Activated CD8-positive, alpha-beta T cell treated with anti-CD3 and anti-CD28 coated beads for 36 hours (primary cell): ENCODE data around the gene CXXC5. TPM values are rescaled to one million over a fixed set of nuclear protein-coding genes. Genes with fewer than 3 reads are reported as not detected.
A peak's percentile ranks its signal among the peaks of the same experiment; 100 is the strongest.

Experiments used
- ATAC-seq: fragments of 200-7000 bp; cut with Tn5 transposase; one replicate; pipeline ENCODE4 v1.10.0; 2021; ENCODE audit warnings: mild to moderate bottlenecking, moderate library complexity
- CTCF ChIA-PET: fragments of 350-600 bp; sonication (Branson Sonifier 250); formaldehyde crosslinking; loops from one replicate; lab custom pipeline; 2021; ENCODE audit warnings: antibody characterized with exemption; lab: Charles Lee
- POLR2A ChIA-PET: fragments of 350-600 bp; sonication (Branson Sonifier 250); formaldehyde crosslinking; loops from one replicate; lab custom pipeline; 2021; ENCODE audit warnings: antibody characterized with exemption; lab: Charles Lee
- DNase-seq: peaks from one replicate; pipeline ENCODE4 v3.0.0-alpha.2; 2020
- H3K27ac Mint-ChIP-seq: one replicate; pipeline ENCODE4 v1.8.0; 2021; ENCODE audit warnings: mild to moderate bottlenecking, mixed read lengths
- H3K27me3 Mint-ChIP-seq: one replicate; pipeline ENCODE4 v1.8.0; 2021; ENCODE audit warnings: mixed read lengths
- H3K36me3 Mint-ChIP-seq: one replicate; pipeline ENCODE4 v1.8.0; 2021; ENCODE audit warnings: low read depth, mixed read lengths
- H3K4me1 Mint-ChIP-seq: one replicate; pipeline ENCODE4 v1.8.0; 2021; ENCODE audit warnings: low read depth, mixed read lengths
- H3K4me3 Mint-ChIP-seq: one replicate; pipeline ENCODE4 v1.8.0; 2021; ENCODE audit warnings: mild to moderate bottlenecking, moderate library complexity, mixed read lengths
- H3K9me3 Mint-ChIP-seq: one replicate; pipeline ENCODE4 v1.8.0; 2021; ENCODE audit warnings: mixed read lengths
- intact Hi-C: fragments of 100-400 bp; cut with micrococcal nuclease; formaldehyde crosslinking; loops from one replicate; pipeline ENCODE4 v1.10.0; 2022
- total RNA-seq, 2 experiments: library from RNA; stranded (reverse); gene quantifications; one replicate each; pipeline ENCODE4 v1.2.3, GENCODE V29; 2021
- TF ChIP-seq, protein P1 (sequence below): fragments of 200-600 bp; IDR thresholded peaks from one replicate; pipeline ENCODE4 v1.8.0; 2022; ENCODE audit warnings: antibody characterized with exemption, mild to moderate bottlenecking

The CXXC5 gene
- total RNA-seq, 2 experiments from 2014 or later = 3.5 to 4.3 TPM

DNA sequence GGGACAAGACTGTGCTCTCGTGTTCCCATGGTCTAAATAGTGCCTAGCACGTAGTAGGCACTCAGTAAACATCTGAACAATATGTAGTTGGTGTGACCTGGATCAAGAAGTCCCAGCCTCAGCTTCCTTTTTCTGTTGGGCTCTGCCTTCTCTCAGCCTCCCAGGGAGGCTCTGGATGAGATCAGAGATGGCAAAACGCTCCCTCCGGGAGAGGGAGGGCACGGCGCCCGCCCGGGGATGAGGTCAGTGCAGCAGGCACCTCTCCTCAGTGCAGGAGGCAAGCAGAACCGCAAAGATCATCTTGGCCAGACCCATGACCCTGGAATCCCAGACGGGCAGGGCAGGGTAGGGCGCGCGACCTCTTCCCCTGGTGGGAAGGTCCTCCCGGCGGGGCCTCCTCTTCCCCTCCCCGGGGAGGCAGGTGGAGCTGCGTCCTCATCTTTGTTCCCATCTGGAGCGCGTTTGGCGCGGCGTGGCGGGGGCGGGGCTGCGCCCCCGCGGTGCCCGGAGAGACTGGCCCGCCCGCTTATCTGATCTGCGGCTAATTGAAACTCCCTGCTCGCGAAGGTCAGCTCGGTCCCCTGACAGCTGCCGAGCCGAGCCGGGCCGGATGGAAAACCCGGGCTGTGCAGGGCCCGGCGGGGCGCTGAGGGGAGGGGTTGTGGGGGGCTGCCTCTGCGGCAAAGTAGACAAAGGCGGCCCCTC is 60.9 kb downstream of the CXXC5 start:
- ATAC-seq (no peak), DNase-seq (no peak)
- POLR2A ChIA-PET = interaction anchor here (0.5 to 3.7 kb wide), 3 partner anchors 9 to 145 kb away, joined by 3 to 30 read pairs (median 3); no protein-coding TSS in a partner anchor
- Mint-ChIP-seq H3K36me3 (no peaks in the 10 kb centered on the region), H3K4me3 (no peak overlapping the region), H3K27ac (peak overlapping the region; percentile 30), H3K9me3 (no peaks in the 10 kb centered on the region), H3K27me3 (no peaks in the 10 kb centered on the region), H3K4me1 (peaks cover 32% of the 10 kb centered on the region)
- CTCF ChIA-PET = interaction anchor here (0.8 to 6.3 kb wide), 6 partner anchors 20 to 77 kb away, joined by 3 to 52 read pairs (median 3); no protein-coding TSS in a partner anchor
- intact Hi-C loops = no loop called here
- TF ChIP-seq, protein P1, sequence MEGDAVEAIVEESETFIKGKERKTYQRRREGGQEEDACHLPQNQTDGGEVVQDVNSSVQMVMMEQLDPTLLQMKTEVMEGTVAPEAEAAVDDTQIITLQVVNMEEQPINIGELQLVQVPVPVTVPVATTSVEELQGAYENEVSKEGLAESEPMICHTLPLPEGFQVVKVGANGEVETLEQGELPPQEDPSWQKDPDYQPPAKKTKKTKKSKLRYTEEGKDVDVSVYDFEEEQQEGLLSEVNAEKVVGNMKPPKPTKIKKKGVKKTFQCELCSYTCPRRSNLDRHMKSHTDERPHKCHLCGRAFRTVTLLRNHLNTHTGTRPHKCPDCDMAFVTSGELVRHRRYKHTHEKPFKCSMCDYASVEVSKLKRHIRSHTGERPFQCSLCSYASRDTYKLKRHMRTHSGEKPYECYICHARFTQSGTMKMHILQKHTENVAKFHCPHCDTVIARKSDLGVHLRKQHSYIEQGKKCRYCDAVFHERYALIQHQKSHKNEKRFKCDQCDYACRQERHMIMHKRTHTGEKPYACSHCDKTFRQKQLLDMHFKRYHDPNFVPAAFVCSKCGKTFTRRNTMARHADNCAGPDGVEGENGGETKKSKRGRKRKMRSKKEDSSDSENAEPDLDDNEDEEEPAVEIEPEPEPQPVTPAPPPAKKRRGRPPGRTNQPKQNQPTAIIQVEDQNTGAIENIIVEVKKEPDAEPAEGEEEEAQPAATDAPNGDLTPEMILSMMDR = no peak

DNA sequence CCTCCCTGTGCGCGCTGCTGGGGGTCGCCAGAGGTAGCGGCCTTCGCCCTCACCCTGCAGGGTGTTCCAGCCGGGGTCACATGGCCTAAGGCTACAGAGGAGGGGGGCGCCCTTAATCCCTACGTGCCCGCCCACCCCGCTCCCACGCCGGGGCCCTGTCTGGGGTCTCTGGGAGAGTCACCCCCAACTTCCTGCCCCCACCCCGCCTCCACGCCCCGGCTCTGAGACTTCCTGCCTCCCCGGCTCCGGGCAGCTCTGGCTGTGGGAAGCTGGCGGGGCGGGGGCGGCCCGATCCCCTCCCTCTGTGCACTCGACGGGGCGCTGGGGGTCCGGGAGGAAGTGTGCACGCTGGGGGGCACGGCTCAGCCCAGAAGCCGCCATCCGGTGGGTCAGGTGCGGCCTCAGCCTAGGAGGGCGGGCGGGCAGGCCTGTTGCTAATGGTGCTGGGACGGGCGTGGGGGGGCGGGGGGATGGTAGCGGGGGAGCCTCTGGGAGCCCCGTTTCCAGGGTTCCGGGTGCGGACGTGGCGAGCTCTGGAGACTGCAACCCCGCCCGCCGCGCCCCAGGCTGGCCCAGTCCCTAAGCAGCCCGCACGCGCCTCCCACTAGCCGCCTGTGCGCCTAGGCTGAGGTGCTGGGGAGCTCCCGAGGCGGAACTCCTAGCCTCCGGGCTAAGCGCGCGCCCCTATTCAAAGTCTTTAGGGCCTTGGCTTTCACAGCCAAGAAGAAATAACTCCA is 61.6 kb downstream of the CXXC5 start:
- TF ChIP-seq, protein P1 = no peak
- intact Hi-C loops = loop anchor here (5.0 kb wide), 1 partner anchor 57 kb away; no protein-coding TSS in a partner anchor
- CTCF ChIA-PET = interaction anchor here (0.8 to 6.3 kb wide), 11 partner anchors 8 to 77 kb away, joined by 3 to 52 read pairs (median 8); no protein-coding TSS in a partner anchor
- ATAC-seq (peak; percentile 25), DNase-seq (peak; percentile 55)
- Mint-ChIP-seq H3K4me3 (peak overlapping the region; percentile 42), H3K27me3 (no peaks in the 10 kb centered on the region), H3K4me1 (peaks cover 32% of the 10 kb centered on the region), H3K27ac (peak overlapping the region; percentile 67), H3K9me3 (no peaks in the 10 kb centered on the region), H3K36me3 (no peaks in the 10 kb centered on the region)
- POLR2A ChIA-PET = interaction anchor here (0.9 to 3.7 kb wide), 13 partner anchors 10 to 138 kb away, joined by 3 to 30 read pairs (median 5); no protein-coding TSS in a partner anchor

DNA sequence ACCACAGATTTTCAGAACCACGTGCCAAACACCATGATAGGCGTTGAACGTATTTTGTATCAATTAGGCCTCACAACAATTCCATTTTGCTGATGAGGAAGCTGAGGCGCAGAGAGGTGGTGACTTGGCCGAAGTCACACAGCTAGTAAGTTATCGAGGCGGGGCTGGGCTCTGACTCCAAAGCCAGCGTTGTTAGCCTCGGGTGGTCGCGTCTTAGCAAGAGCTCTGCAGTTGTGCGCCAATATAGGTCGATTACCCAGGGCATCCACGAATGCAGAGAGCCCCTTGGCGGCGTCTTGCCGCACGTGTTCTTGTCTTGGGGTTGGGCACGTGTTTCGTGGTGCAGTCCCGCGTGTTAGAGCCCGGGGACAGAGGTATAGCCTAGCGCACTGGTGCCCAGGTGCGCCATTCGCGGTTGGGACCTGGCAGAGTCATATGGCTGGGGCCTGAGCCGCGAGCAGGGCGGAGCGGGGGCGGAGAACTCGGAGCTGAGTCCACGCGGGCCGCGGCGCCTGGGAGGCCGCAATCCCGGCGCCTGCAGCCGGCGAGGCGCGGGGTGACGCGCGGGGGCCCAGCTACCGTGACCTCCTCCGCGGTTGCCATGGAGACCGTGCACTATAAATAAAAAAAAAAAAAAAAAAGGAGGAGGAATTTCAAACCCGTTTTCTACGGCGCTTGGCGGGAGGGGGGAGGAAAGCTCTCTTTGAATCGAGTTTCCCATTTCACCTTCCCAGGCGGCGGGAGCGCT is 62.3 kb downstream of the CXXC5 start:
- intact Hi-C loops = loop anchor here (5.0 kb wide), 1 partner anchor 58 kb away; no protein-coding TSS in a partner anchor
- no peaks in the 10 kb centered on the region for H3K36me3 Mint-ChIP-seq
- TF ChIP-seq, protein P1 = no peak
- peaks cover 26% of the 10 kb centered on the region for H3K4me1 Mint-ChIP-seq
- peak overlapping the region; percentile 67 for H3K27ac Mint-ChIP-seq
- ATAC-seq (peak; percentile 42), DNase-seq (peak; percentile 71)
- CTCF ChIA-PET = interaction anchor here (0.8 to 6.3 kb wide), 16 partner anchors 9 to 78 kb away, joined by 3 to 52 read pairs (median 4); no protein-coding TSS in a partner anchor
- H3K27me3 Mint-ChIP-seq = no peaks in the 10 kb centered on the region
- no peaks in the 10 kb centered on the region for H3K9me3 Mint-ChIP-seq
- peak overlapping the region; percentile 42 for H3K4me3 Mint-ChIP-seq
- POLR2A ChIA-PET = interaction anchor here (0.8 to 3.7 kb wide), 18 partner anchors 10 to 193 kb away, joined by 3 to 30 read pairs (median 4); no protein-coding TSS in a partner anchor

DNA sequence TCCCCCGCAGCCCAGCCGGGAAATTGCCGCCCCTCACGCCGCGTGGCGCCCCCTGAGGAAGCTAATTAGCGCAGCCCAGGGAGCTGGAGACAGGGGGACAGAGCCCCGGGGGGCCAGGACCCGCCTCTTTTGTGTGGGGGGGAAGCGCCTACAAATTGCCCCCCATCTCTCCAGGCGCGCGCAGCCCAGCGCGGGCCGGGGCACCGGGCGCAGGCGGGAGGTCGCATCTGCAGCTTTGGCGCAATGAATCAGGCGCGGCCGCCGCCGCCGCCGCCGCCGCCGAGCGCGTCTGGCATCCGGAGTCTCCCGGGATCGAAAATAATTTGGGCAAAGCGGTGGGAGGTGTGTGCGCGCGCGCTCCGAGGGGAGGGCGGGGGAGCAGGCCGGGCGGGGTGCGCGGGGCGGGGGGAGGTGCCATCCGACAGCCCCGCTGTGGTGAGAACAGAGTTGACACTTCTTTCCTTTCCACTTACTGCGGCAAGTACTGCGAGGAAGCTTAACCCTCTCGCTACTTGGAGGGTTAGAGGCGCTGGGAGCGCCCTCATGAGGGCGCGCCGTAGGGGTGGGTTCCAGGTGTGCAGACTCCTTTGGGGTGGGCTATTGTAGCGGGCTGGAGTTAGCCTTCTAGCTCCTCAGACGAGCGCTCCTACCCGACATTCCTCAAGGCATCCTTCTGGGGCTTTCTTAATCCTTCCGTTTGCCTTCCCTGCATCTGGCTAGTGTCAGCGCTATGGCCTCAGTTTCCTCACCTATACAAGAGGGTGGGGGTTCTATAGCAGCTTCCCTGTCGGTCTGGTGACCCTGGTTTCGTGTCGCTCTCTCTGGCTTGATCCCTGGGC is 63.1 kb downstream of the CXXC5 start:
- no peaks in the 10 kb centered on the region for H3K36me3 Mint-ChIP-seq
- H3K4me1 Mint-ChIP-seq = peaks cover 21% of the 10 kb centered on the region
- intact Hi-C loops = loop anchor here (5.0 kb wide), 1 partner anchor 59 kb away; no protein-coding TSS in a partner anchor
- TF ChIP-seq, protein P1 = peak; percentile 57
- no peaks in the 10 kb centered on the region for H3K9me3 Mint-ChIP-seq
- H3K4me3 Mint-ChIP-seq = peak overlapping the region; percentile 60
- ChIA-PET POLR2A (interaction anchor here (0.8 to 3.7 kb wide), 17 partner anchors 11 to 194 kb away, joined by 3 to 30 read pairs (median 4); no protein-coding TSS in a partner anchor), CTCF (interaction anchor here (0.7 to 6.3 kb wide), 18 partner anchors 9 to 76 kb away, joined by 3 to 52 read pairs (median 4); no protein-coding TSS in a partner anchor)
- DNase-seq = peak; percentile 79
- no peaks in the 10 kb centered on the region for H3K27me3 Mint-ChIP-seq
- peak; percentile 78 for ATAC-seq
- no peak overlapping the region for H3K27ac Mint-ChIP-seq
